Heart right ventricle (tissue), 16 donors: ENCODE data around the gene PNMA8C. TPM values are rescaled to one million over a fixed set of nuclear protein-coding genes. Genes with fewer than 3 reads are reported as not detected.

Experiments
- ATAC-seq, 8 donors: fragments of 200-7000 bp; cut with Tn5 transposase; one replicate each; pipeline ENCODE4 v1.9.1; 2020; ENCODE audit warnings: mild to moderate bottlenecking in 8 of 8, moderate library complexity in 8 of 8, moderate number of reproducible peaks in 1 of 8
- DNase-seq, 2 donors: peaks; one replicate each; pipeline ENCODE4 v3.0.0-alpha.2; 2020
- H3K27ac ChIP-seq, 10 donors: fragments of 200-600 bp; sonication (generic) in 2 of 10; one replicate each; pipeline versions ENCODE4 v1.5.0 to v1.8.0; 2020 to 2022; ENCODE audit warnings: mild to moderate bottlenecking in 3 of 10
- H3K27me3 ChIP-seq, 7 donors: fragments of 200-600 bp; one replicate each; pipeline ENCODE4 v1.8.0; 2021 to 2022; ENCODE audit warnings: mild to moderate bottlenecking in 2 of 7
- H3K36me3 ChIP-seq, 9 donors: fragments of 200-600 bp; sonication (generic) in 1 of 9; one replicate each; pipeline versions ENCODE4 v1.5.0 to v1.8.0; 2020 to 2022; ENCODE audit warnings: mild to moderate bottlenecking in 2 of 9
- H3K4me1 ChIP-seq, 9 donors: fragments of 200-600 bp; sonication (generic) in 1 of 9; one replicate each; pipeline versions ENCODE4 v1.5.0 to v1.8.0; 2020 to 2022; ENCODE audit warnings: mild to moderate bottlenecking in 4 of 9
- H3K4me3 ChIP-seq, 10 donors: fragments of 200-600 bp; sonication (generic) in 2 of 10; one replicate each; pipeline versions ENCODE4 v1.5.0 to v1.8.0; 2020 to 2022; ENCODE audit warnings: mild to moderate bottlenecking in 7 of 10, moderate library complexity in 2 of 10
- H3K9me3 ChIP-seq, 11 donors: fragments of 200-600 bp in 10 of 11; sonication (generic) in 2 of 11; one replicate each; pipeline versions ENCODE4 v1.5.0 to v1.8.0; 2013 to 2022; ENCODE audit warnings: mild to moderate bottlenecking in 2 of 11, control low read depth in 1 of 11, moderate library complexity in 1 of 11
- CTCF ChIP-seq, 9 donors: fragments of 200-600 bp; sonication (generic) in 2 of 9; IDR thresholded peaks; one replicate each; pipeline versions ENCODE4 v1.5.0 to v1.8.0; 2021 to 2022; ENCODE audit warnings: antibody characterized with exemption in 9 of 9, mild to moderate bottlenecking in 5 of 9, moderate library complexity in 1 of 9
- WGBS, 2 donors: extraction: QIAGEN DNeasy Blood & Tissue Kit; methylation state at CpG; one replicate each; pipeline ENCODE4 v1.1.7; 2013; ENCODE audit warnings: inconsistent platforms in 1 of 2; 5-methylcytosine and 5-hydroxymethylcytosine counted together
- intact Hi-C, 10 donors: fragments of 100-400 bp; cut with DNase I; formaldehyde crosslinking; loops; one replicate each; pipeline versions ENCODE4 v1.11.1 to v1.14.2; 2022
- polyA plus RNA-seq, 2 donors: library from polyadenylated mRNA; stranded (reverse); fragments of 200-250 nt; gene quantifications; one replicate each; pipeline ENCODE4 v1.2.3, GENCODE V29; 2013
- total RNA-seq, 10 donors: library from RNA; stranded (reverse); fragmentation: NEBNext Ultra II Directional in 3 of 10; extraction: Animal tissue kit (Norgen Biotek cat#: 25700) in 3 of 10; gene quantifications; one replicate each; pipeline versions ENCODE4 v1.2.1 to v1.2.4, GENCODE V29; 2021 to 2023
- donor health status: Arrhythmogenic right ventricular cardiomyopathy.
- donor health status: ischemic (EF 13 %, LVEDD 7.1; RV severe dilation, severe dysfunction).
- donor health status: healthy with polysubstance abuse.
- donor health status: DM: no; HTN: yes; CAD: no.
- donor health status: DM: no; HTN: no; CAD: no.
- donor health status: ischemic (EF 25% LVEDD 6.9; RV normal size, moderate dysfunction).
- donor health status: ischemic (EF 25% LVEDD 5.7; RV mildly dilated, moderate dysfunction).
- donor health status: healthy.
- donor health status: DM: yes; HTN: yes; CAD: no.
- donor health status: Ischemic cardiomyopathy.
- donor health status: ischemic (EF 35%, LVEDD 5.7; RV mildly dilated, moderate dysfunction).
- donor health status: nonischemic (EF 11% LVEDD 7.7; RV severe dilation, severe dysfunction).
- donor health status: DM: yes; HTN: yes; CAD: no.
- donor health status: PGD.
- donor health status: ischemic (EF 29% LVEDD 5.4; RV normal size, mild dysfunction).
- donor health status: nonischemic (EF 23%, LVEDD 6.1; RV moderate dilation, normal function).

Gene PNMA8C
- total and polyA plus RNA-seq, 12 donors = 0.01 to 0.13 (median 0.07) TPM; not detected in 5

DNA sequence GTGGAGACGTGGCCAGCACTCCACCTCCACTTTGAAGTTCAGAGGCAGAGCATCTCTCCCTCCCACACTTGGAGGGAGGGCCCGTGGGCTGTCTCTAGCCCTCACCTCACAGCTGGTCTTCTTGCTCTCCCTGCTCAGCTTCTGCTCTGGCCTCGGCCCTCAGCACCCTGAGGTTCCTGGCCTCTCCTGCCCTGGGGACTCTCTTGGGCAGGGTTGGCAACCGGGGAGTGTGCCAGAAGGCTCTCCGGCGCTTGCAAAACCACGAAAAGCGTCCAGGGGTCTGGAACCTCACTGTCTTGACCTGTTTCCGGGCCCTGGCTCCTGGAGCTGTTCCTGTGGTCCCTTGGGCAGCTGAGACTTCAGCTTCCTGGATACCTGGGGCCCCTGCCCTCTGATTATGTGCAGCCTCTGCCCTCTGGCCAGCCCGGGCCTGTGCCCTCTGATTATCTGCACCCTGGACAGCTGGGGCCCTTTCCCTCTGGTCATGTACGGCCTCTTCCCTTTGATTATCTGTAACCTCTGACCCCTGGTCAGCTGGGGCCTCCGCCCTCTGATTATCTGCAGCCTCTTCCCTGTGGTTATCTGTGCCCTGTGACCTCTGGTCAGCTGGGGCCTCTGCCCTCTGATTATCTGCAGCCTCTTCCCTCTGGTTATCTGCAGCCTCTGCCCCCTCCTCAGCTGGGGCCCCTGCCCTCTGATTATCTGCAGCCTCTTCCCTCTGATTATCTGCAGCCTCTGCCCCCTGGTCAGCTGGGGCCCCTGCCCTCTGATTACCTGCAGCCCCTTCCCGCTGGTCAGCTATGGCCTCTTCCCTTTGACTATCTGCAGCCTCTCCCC, 17.4 kb downstream of the PNMA8C start:
- DNase-seq = no peak
- H3K4me3 ChIP-seq = peak overlapping the region; percentile 50 to 75 (median 62)
- 50 to 62% methylated on average over 13 of the region's 13 CpGs for WGBS, 2 donors
- intact Hi-C loops = no loop called here
- peaks cover 4 to 73% (median 27%) of the 10 kb centered on the region in 9 donors for H3K4me1 ChIP-seq
- no peak for ATAC-seq
- H3K9me3 ChIP-seq = no peaks in the 10 kb centered on the region
- peaks cover 0 to 81% (median 46%) of the 10 kb centered on the region in 7 donors for H3K27me3 ChIP-seq
- H3K27ac ChIP-seq = peak overlapping the region in 8 of 10 donors; percentile 22 to 96 (median 88)
- TF ChIP-seq CTCF (IDR thresholded peaks at IDR 0.05) = no peak
- peaks cover 0 to 7% (median 0%) of the 10 kb centered on the region in 9 donors for H3K36me3 ChIP-seq

DNA sequence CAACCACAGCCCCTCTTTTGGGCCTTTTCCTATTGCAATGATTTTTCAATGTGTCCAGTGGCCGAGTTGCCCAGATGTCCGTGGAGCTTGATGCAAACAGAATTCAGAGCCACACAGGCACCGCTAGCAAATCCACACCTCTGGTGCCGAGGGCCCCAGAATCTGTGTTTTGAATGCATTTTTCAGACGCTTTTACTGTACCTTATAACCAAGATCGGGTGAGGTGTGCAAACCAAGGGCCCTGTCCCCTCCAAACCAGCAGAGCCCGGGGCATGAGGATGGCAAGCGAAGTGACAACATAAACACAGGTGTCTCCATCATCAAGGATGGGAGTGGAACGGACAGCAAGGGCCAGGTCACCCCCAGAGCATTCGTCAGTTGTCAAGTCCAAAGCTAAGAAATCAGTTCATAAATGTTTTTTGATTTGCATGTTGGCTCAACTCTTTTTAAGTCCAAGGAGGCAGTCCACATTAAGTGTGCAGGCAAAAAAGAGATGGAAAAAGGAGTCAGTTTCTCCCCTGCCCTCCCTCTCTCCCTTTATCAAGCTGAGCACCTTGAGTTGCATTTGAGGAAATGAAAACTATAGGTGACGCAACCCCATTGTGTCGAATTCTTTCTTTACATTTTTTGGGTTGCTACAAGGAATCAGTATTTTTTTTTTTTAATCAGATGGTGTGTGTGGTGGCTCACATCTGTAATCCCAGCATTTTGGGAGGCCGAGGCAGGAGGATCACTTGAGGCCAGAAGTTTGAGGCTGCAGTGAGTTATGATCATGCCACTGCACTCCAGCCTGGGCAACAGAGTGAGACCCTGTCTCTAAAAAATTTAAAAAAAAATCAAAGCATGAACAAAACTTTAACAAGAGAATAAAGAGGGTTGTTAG, 18.3 kb downstream of the PNMA8C start:
- H3K4me1 ChIP-seq = peaks cover 4 to 72% (median 27%) of the 10 kb centered on the region in 9 donors
- WGBS, 2 donors = 80 to 82% methylated on average over 13 of the region's 13 CpGs
- H3K9me3 ChIP-seq = no peaks in the 10 kb centered on the region
- intact Hi-C loops = no loop called here
- peak overlapping the region in 3 of 10 donors; percentile 22 to 96 (median 93) for H3K27ac ChIP-seq
- H3K36me3 ChIP-seq = peaks cover 0 to 7% (median 0%) of the 10 kb centered on the region in 9 donors
- TF ChIP-seq CTCF (IDR thresholded peaks at IDR 0.05) = no peak
- peak overlapping the region in 9 of 10 donors; percentile 53 to 75 (median 65) for H3K4me3 ChIP-seq
- no peak for ATAC-seq
- H3K27me3 ChIP-seq = peaks cover 3 to 81% (median 46%) of the 10 kb centered on the region in 7 donors
- no peak for DNase-seq

GRCh38 chr19:46409191-46409590, 19.5 kb downstream of the PNMA8C start:
- 63 to 82% methylated on average over 3 of the region's 3 CpGs for WGBS, 2 donors
- Histone ChIP-seq H3K27me3 (peaks cover 3 to 81% (median 54%) of the 10 kb centered on the region in 7 donors), H3K4me1 (peaks cover 9 to 82% (median 33%) of the 10 kb centered on the region in 9 donors), H3K36me3 (peaks cover 0 to 7% (median 0%) of the 10 kb centered on the region in 9 donors), H3K27ac (peak overlapping the region in 4 of 10 donors; percentile 13 to 55 (median 40)), H3K9me3 (no peaks in the 10 kb centered on the region), H3K4me3 (no peak overlapping the region)
- DNase-seq (no peak), ATAC-seq (no peak)
- TF ChIP-seq CTCF (IDR thresholded peaks at IDR 0.05) = no peak
- intact Hi-C loops = no loop called here

- Histone ChIP-seq H3K9me3 (no peaks in the 10 kb centered on the region), H3K36me3 (peaks cover 0 to 7% (median 0%) of the 10 kb centered on the region in 9 donors), H3K27ac (peak overlapping the region in 9 of 10 donors; percentile 35 to 76 (median 53)), H3K4me1 (peaks cover 10 to 82% (median 38%) of the 10 kb centered on the region in 9 donors), H3K4me3 (peak overlapping the region in 7 of 10 donors; percentile 6 to 32 (median 22)), H3K27me3 (peaks cover 3 to 81% (median 53%) of the 10 kb centered on the region in 7 donors)
- TF ChIP-seq CTCF (IDR thresholded peaks at IDR 0.05) = no peak
- WGBS, 2 donors = 2% methylated on average over 11 of the region's 11 CpGs
- intact Hi-C loops = no loop called here
- peak; percentile 9 to 48 (median 22) for ATAC-seq
- peak; percentile 42 to 78 for DNase-seq
Measured at GRCh38 chr19:46408664-46409039, 20.1 kb downstream of the PNMA8C start.
